SW 1271 (cell line): ENCODE measurements around the gene SCFD2.
"Not testable (repeated sequence)": the region's sequence is repeated elsewhere in the genome, so short reads cannot be mapped to it uniquely, and the experiment has no call there.

ENCODE experiments used
- DNase-seq, 2 experiments: peaks; one replicate each; lab custom pipeline; 2025; lab: John Stamatoyannopoulos, UW

Gene SCFD2

DNA sequence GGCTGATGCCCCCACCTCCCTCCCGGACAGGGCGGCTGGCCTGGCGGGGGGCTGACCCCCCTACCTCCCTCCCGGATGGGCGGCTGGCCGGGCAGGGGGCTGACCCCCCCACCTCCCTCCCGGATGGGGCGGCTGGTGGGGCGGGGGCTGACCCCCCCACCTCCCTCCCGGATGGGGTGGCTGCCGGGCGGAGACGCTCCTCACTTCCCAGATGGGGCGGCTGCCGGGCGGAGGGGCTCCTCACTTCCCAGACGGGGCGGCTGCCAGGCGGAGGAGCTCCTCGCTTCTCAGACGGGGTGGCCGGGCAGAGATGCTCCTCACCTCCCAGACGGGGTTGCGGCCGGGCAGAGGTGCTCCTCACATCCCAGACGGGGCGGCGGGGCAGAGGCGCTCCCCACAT, 127.5 kb downstream of the SCFD2 start:
- DNase-seq, result not testable (repeated sequence)

GRCh38 chr4:53237811-53238210, 128.1 kb downstream of the SCFD2 start:
- DNase-seq, result not testable (repeated sequence)

DNA sequence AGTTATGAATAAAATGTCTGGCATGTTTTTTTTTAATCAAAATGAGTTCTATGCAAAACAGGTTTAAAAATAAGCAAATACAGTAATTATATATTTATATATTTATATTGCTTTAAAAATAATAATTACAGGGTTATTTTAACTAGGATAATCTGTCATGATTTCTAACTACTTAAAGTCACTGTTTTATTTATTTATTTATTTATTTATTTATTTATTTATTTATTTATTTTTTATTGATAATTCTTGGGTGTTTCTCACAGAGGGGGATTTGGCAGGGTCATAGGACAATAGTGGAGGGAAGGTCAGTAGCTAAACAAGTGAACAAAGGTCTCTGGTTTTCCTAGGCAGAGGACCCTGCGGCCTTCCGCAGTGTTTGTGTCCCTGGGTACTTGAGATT, 129.2 kb downstream of the SCFD2 start:
- DNase-seq, result not testable (repeated sequence)

GRCh38 chr4:53235547-53235946, 130.3 kb downstream of the SCFD2 start:
- no peak for DNase-seq

- DNase-seq, result no peak
These were observed 131.2 kb downstream of the SCFD2 start for GRCh38 chr4:53234669-53235068.

GRCh38 chr4:53234111-53234510, 131.8 kb downstream of the SCFD2 start:
- DNase-seq, result no peak

GRCh38 chr4:53233114-53233795, 132.6 kb downstream of the SCFD2 start:
- DNase-seq, result no peak

DNA sequence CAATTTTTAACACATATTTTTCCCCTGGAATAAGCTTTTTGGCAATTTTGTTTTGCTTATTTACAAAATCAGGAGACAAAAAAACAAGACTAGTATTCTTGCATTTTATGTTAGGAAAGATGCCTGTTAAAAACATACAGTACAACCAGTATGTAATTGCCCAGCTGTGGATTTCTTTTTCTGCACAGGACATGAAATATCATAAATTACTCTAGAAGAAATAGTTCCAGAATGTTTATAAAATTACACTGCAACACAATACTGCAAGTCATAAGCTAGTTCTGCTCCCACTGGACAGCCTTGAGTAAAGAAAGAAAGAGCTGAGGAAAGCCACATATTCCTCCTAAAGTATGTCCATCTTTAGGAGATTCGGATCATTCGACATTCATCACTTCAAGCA, 133.5 kb downstream of the SCFD2 start:
- DNase-seq, result no peak

GRCh38 chr4:53228036-53228435, 137.8 kb downstream of the SCFD2 start:
- DNase-seq, result no peak

DNA sequence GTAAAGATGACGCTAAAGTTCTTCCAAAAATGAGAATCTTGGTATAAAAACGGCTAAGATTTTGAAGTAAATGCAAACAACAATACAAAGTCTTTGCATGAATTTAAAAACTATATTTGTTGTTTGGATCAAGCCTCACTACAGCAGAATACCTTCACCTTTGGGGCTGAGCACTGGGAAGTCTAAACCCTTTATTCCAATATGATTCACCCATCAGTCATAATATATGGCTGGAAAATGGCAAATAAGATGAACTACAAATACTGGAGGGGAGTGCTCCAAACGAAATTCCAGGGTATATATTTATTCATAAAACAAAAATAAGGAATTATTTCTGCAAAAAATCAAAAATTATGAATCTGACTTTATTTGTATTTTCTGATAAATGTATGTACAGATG, 138.4 kb downstream of the SCFD2 start:
- no peak for DNase-seq

DNA sequence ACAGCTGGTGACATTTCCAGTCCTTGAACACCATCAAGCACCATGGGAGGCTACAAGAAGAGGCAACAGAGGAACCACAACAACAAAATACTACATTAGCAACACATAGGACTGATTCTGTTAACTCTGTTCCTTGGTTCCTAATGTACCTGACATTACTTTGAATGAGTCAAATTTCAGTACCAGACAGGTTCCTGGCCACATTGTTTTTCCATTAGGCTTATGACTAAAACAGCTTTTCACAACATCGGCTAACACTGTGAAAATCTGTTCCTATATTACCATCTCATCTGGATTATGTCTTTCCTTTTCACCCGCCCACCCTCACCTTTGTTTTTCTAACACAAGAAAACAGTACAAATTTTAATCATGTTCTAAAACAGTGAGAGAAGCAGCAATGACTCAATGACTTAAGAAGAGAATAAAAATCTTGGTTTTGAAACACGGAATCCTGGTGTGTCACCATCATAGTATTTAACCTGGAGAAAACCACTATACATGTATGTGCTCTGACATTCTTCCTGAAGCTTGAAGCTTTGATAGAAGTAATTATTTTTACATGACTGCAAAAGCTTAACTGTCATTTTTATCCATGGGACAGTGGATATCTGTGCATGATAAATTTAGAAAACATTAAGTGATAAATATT, 143.9 kb downstream of the SCFD2 start:
- DNase-seq, result no peak

DNA sequence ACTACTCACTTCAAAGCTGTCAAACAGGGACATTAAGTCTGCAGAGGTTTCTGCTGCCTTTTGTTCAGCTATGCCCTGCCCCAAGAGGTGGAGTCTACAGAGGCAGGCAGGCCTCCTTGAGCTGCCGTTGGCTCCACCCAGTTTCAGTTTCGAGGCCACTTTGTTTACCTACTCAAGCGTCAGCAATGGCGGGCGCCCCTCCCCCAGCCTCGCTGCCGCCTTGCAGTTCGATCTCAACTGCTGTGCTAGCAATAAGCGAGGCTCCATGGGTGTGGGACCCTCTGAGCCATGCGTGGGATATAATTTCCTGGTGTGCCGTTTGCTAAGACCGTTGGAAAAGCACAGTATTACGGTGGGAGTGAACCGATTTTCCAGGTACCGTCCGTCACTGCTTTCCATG, 146.7 kb downstream of the SCFD2 start:
- DNase-seq, result not testable (repeated sequence)

DNA sequence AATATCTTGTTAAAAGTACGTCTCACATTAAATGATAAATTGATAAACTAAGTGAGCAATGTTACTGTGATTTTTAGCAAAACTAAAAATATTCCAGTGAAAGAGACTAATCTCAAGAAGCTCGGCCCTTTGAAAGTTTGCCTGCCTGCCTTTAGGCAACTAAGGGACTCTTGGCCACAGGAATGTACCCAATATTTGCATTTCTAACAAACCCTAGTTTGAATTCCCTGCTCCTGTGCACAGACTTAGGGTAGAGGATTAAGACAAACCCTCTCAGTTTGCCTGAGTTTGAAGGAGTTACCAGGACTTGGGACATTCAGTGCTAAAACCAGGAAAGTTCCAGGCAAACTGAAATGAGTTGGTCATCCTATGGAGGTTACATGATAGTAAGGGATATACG, 157.1 kb downstream of the SCFD2 start:
- no peak for DNase-seq

GRCh38 chr4:53205970-53206369, 159.9 kb downstream of the SCFD2 start:
- no peak for DNase-seq

DNA sequence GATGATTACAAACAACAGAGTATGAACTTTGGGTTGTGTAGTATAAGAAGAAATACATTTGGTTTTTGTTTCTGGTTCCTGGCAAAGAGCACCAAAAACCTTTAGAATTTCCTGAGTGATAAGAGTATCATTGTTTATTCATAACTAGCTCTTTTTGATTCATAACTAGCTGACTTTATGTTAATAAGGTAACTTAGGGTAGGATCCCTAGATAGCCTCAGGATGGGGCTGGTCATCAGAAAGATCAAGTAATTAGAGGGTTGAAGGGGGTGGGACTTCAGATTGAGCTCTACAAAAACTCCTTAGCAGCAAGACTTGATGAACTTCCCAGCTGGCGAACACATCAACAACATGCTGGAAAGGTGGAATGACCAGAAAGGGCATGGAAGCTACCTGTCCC, 166.5 kb downstream of the SCFD2 start:
- DNase-seq, result no peak

- DNase-seq, result no peak
These were observed 168.1 kb downstream of the SCFD2 start for GRCh38 chr4:53197772-53198142.

DNA sequence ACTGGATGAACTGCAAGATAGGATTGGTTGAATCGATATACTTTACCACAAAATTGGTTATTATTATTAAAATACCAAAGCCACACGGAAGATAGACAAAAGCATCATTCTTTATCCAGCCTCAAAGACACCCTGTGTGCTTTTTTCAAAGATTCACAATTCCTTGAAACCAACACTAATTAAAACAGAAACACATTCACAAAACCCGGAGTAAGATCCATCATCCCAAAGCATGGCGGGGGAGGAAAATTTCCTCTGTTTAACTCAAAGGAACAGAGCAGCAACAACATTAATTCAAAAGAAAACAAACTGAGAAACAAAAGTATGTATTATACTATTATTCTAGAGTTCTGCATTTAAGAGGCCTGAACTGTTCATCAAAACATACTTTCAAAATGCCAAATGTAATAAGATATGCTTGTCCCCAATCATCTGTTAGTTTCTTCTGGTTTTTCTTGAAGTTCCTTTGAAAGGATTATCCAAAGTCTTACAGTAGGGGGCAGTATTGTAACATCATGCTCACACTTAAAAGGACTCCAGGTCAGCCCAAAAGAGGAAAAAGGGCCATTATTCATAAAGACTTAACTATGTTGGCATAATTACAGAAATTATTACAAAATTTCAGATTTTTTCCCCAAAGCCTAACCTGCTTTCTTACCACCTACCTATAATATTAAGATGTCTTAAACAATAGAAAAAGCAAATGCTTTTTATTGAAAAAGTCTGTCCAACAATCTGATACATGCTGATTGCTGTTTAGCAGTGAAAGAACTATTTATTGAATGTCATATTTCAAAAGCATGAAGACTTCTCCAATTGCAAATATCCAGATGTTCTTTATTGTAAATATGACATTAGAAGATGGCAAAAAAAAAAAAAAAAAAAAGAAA, 168.7 kb downstream of the SCFD2 start:
- peak in 1 of 2 experiments; percentile 56 for DNase-seq

DNA sequence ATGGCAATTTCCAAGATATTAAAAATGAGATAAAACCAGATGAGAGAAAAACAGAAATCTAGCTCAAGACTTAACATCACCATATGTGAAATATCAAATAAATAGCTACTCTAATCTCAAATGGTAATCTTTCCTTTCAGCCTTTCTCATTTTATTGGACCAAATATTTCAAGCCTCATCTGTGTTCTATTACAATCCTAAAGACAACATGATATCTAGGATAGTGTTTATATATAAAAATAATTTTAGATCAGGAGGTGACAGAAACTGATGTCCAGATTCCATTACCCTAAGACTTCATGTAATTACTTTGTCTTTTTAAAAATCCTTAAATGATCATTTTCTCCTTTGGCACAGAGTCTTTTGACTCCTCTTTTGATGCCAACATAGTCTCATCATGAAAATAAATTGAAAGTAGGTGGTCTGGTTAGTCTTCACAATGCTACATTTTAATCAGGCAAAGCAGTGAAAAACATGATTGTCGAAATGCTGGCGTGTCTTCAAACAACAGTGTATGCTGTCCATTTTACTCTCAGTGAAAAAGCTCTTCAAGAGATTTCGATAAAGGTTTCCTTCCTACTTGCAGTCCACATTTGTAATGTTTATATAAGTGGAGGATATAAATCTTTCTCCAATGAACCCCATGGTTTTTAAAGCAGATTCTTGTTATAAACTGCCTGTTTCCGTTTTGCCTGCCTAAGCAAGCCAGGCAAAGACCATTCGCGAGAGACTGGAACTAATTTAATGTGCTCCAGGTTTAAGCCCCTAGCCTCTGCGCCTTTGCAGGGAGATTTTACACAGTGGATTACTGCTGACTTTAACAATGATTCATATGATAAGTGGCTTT, 169.8 kb downstream of the SCFD2 start:
- DNase-seq, result no peak

GRCh38 chr4:53194727-53195126, 171.1 kb downstream of the SCFD2 start:
- DNase-seq, result no peak

DNA sequence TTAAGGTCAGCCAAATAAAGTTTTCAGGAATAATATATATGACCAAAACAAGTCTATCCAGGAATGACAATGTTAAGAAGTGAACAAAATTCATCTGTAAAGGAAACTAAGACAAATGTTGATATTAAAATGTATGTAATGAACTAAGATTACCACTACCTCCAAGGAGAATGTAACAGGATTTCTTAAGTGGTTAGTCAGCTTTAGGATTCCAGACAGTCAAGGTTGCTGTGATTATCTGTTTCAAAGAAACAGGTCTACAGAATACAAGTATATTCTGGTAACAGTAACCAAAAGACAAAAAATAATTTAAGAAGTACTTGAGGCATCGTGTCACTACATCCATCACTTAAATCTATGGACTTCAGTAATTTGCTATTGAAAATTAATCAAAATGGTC, 172.8 kb downstream of the SCFD2 start:
- DNase-seq, result no peak

GRCh38 chr4:53192496-53192895, 173.4 kb downstream of the SCFD2 start:
- DNase-seq, result no peak

DNA sequence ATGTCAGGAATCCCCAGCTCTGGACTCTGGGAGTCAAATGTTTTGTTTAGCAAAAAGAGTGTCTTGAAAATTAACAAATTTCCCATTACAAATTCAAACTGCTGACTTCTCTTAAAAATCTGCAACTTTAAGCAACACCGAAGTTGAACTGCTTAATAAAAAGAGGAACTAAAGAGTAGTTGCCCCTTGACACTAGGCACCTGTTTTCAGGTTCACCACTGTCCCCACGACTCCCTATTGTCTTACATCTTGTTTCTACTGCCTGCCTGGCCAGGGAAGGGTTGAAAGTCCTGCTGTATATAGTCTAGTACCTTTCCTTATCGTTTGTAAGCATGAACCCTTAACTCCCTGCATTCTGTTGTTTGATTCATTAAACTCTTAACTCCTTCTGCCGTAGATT, 173.9 kb downstream of the SCFD2 start:
- DNase-seq, result no peak
